ENCODE results near the gene ARMC7. TPM values are rescaled to one million over a fixed set of nuclear protein-coding genes. Genes with fewer than 3 reads are reported as not detected.

ARMC7 gene
- total and polyA plus RNA-seq, 2 of the 13 experiments (the other 11 are each of a cell fraction or from before 2014, with no cell fraction given) = 3.9 to 4.2 TPM

DNA sequence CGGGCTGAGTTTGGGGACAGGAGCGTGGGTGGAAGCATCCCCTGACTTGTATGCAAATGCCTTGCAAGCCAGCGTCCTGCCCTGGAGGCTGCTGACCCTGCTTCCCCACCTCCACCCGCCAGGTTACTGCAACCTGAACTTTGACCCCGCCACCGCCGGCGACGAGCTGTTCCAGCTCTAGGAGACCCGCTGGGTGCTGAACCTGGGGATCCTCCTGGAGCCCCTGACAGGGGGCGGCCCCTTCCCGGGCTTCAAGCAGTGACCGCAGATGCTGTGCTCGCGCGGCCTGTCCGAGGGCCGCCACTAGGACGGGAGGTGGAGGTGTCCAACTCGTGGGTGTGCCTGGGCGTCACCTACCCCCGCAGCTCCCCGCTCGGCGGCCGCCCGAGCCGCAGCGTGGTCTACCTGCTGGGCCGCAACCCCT, 32.7 kb upstream of the ARMC7 start (continued):
- TF ChIP-seq FOXA3 (CRISPR knock-in tag; IDR thresholded peaks at IDR 0.05) (peak; percentile 48), PHB2 (IDR thresholded peaks at IDR 0.05; ENCODE audit: partially characterized antibody) (no peak), NCOA1 (CRISPR knock-in tag; IDR thresholded peaks at IDR 0.05) (no peak), ZNF468 (CRISPR knock-in tag; IDR thresholded peaks at IDR 0.05) (no peak), POLR2AphosphoS2 (IDR thresholded peaks at IDR 0.05; ENCODE audit: low read depth, low read length) (no peak), ELF1 (CRISPR knock-in tag; IDR thresholded peaks at IDR 0.05) (0 out of 2 replicates have a peak, but pooled peaks have one; percentile 26), YEATS2 (CRISPR knock-in tag; IDR thresholded peaks at IDR 0.05; ENCODE audit: borderline replicate concordance) (peak; percentile 43; the same call in 1 of the 2 replicates), NPAS2 (CRISPR knock-in tag; IDR thresholded peaks at IDR 0.05; ENCODE audit: borderline replicate concordance) (no peak), ZNF512B (CRISPR knock-in tag; IDR thresholded peaks at IDR 0.05; ENCODE audit: borderline replicate concordance) (no peak), ZNF382 (CRISPR knock-in tag; IDR thresholded peaks at IDR 0.05; ENCODE audit: borderline replicate concordance) (no peak), ZNF18 (CRISPR knock-in tag; IDR thresholded peaks at IDR 0.05; ENCODE audit: insufficient replicate concordance) (no peak), JUN (CRISPR knock-in tag; IDR thresholded peaks at IDR 0.05) (no peak), ZBTB8A (CRISPR knock-in tag; IDR thresholded peaks at IDR 0.05; ENCODE audit: borderline replicate concordance, low read depth) (no peak), MED8 (CRISPR knock-in tag; IDR thresholded peaks at IDR 0.05; ENCODE audit: insufficient replicate concordance) (no peak), NFKB2 (CRISPR knock-in tag; IDR thresholded peaks at IDR 0.05; ENCODE audit: borderline replicate concordance) (peak; percentile 61; the same call in 1 of the 2 replicates), POLR2A (IDR thresholded peaks at IDR 0.05; ENCODE audit: insufficient read depth in 1 of 2, low read depth in 2 of 2, low read length in 2 of 2) (no peak), NKX3-1 (CRISPR knock-in tag; IDR thresholded peaks at IDR 0.05) (no peak), BCL3 (CRISPR knock-in tag; IDR thresholded peaks at IDR 0.05) (peak; percentile 16; the same call in 1 of the 2 replicates), NCOR1 (IDR thresholded peaks at IDR 0.05; ENCODE audit: borderline replicate concordance, low read length) (peak; percentile 69; the same call in 1 of the 2 replicates), FOSL1 (CRISPR knock-in tag; IDR thresholded peaks at IDR 0.05; ENCODE audit: borderline replicate concordance) (no peak), KLF11 (CRISPR knock-in tag; IDR thresholded peaks at IDR 0.05) (no peak), ISL2 (CRISPR knock-in tag; IDR thresholded peaks at IDR 0.05) (no peak; the same call in 1 of the 2 replicates), ZBTB3 (CRISPR knock-in tag; IDR thresholded peaks at IDR 0.05; ENCODE audit: borderline replicate concordance, low read depth) (0 out of 2 replicates have a peak, but pooled peaks have one; percentile 17), ZNF335 (CRISPR knock-in tag; IDR thresholded peaks at IDR 0.05) (0 out of 2 replicates have a peak, but pooled peaks have one; percentile 36), ZNF274 (CRISPR knock-in tag; IDR thresholded peaks at IDR 0.05) (0 out of 2 replicates have a peak, but pooled peaks have one; percentile 18)
- TF ChIP-seq, protein P1, sequence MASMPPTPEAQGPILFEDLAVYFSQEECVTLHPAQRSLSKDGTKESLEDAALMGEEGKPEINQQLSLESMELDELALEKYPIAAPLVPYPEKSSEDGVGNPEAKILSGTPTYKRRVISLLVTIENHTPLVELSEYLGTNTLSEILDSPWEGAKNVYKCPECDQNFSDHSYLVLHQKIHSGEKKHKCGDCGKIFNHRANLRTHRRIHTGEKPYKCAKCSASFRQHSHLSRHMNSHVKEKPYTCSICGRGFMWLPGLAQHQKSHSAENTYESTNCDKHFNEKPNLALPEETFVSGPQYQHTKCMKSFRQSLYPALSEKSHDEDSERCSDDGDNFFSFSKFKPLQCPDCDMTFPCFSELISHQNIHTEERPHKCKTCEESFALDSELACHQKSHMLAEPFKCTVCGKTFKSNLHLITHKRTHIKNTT (CRISPR knock-in tag; IDR thresholded peaks at IDR 0.05) = no peak
